H7 (cell line): ENCODE measurements around the gene RAPSN. TPM values are rescaled to one million over a fixed set of nuclear protein-coding genes. Genes with fewer than 3 reads are reported as not detected.

Experiments used
- DNase-seq: peaks from one replicate; pipeline ENCODE4 v3.0.0; 2012
- H3K27me3 ChIP-seq: 2 replicates; pipeline ENCODE4 v1.6.0; 2011; ENCODE audit warnings: mild to moderate bottlenecking, low read length; ENCODE audit not compliant: control insufficient read depth, insufficient read depth
- H3K36me3 ChIP-seq: replicated peaks from 2 replicates; pipeline ENCODE4 v1.5.1; 2011; ENCODE audit warnings: low read length; ENCODE audit not compliant: control insufficient read depth, insufficient read depth
- H3K4me3 ChIP-seq: 2 replicates; pipeline ENCODE4 v1.5.1; 2011; ENCODE audit warnings: low read depth, mild to moderate bottlenecking, control low read depth, low read length, moderate library complexity; ENCODE audit not compliant: insufficient read depth
- total RNA-seq: library from RNA; depleted of rRNA; stranded (reverse); fragments of >200 nt; shearing (Covaris generic); gene quantifications from 2 replicates; pipeline ENCODE4 v1.2.3, GENCODE V29; 2014

Gene RAPSN
- total RNA-seq, 1 experiment from 2014 or later, result 0.42 TPM

- Histone ChIP-seq H3K27me3 (no peaks in the 10 kb centered on the region), H3K4me3 (no peak overlapping the region), H3K36me3 (no peaks in the 10 kb centered on the region)
- no peak for DNase-seq
Observed at GRCh38 chr11:47431356-47432083, 17.4 kb downstream of the RAPSN start.

GRCh38 chr11:47430524-47430923 lies 18.4 kb downstream of the RAPSN start:
- no peak for DNase-seq
- no peak overlapping the region for H3K4me3 ChIP-seq

GRCh38 chr11:47426062-47426956 lies 22.6 kb downstream of the RAPSN start, which contains the start of gene PSMC3:
Gene PSMC3 (minus strand): TSS chr11:47426439. CDS start chr11:47426279, 160 bp downstream.
- peak within 1 kb of the TSS; percentile 85 for H3K4me3 ChIP-seq
- H3K27me3 ChIP-seq, result no peaks in the 10 kb centered on the region
- peak; percentile 99 for DNase-seq
- H3K36me3 ChIP-seq, result peaks cover 31% of the 10 kb centered on the region

More at GRCh38 chr11:47430524-47430923, 18.4 kb downstream of the RAPSN start:
- Histone ChIP-seq H3K36me3 (no peaks in the 10 kb centered on the region), H3K27me3 (no peaks in the 10 kb centered on the region)

GRCh38 chr11:47425611-47426010 lies 23.3 kb downstream of the RAPSN start:
- DNase-seq, result peak; percentile 56
- peaks cover 35% of the 10 kb centered on the region for H3K36me3 ChIP-seq
- no peaks in the 10 kb centered on the region for H3K27me3 ChIP-seq

GRCh38 chr11:47418454-47419259 lies 30.3 kb downstream of the RAPSN start:
- DNase-seq, result no peak
- Histone ChIP-seq H3K4me3 (no peak overlapping the region), H3K27me3 (no peaks in the 10 kb centered on the region), H3K36me3 (peaks cover 38% of the 10 kb centered on the region)

More at GRCh38 chr11:47425611-47426010, 23.3 kb downstream of the RAPSN start:
- peak overlapping the region; percentile 85 for H3K4me3 ChIP-seq

- Histone ChIP-seq H3K4me3 (no peak overlapping the region), H3K27me3 (no peaks in the 10 kb centered on the region), H3K36me3 (peaks cover 35% of the 10 kb centered on the region)
- DNase-seq, result no peak
Observed at GRCh38 chr11:47417712-47418111, 31.2 kb downstream of the RAPSN start.

- peak; percentile 77 for DNase-seq
- Histone ChIP-seq H3K36me3 (peaks cover 25% of the 10 kb centered on the region), H3K4me3 (no peak overlapping the region), H3K27me3 (no peaks in the 10 kb centered on the region)
Observed at GRCh38 chr11:47415949-47416472, 32.9 kb downstream of the RAPSN start.

GRCh38 chr11:47415091-47415854 lies 33.7 kb downstream of the RAPSN start:
- H3K36me3 ChIP-seq, result peaks cover 19% of the 10 kb centered on the region
- H3K27me3 ChIP-seq, result no peaks in the 10 kb centered on the region
- no peak overlapping the region for H3K4me3 ChIP-seq
- no peak for DNase-seq

GRCh38 chr11:47414685-47415070 lies 34.3 kb downstream of the RAPSN start:
- peaks cover 14% of the 10 kb centered on the region for H3K36me3 ChIP-seq
- no peak overlapping the region for H3K4me3 ChIP-seq
- H3K27me3 ChIP-seq, result no peaks in the 10 kb centered on the region
- DNase-seq, result no peak

GRCh38 chr11:47413908-47414684 lies 34.8 kb downstream of the RAPSN start:
- no peak for DNase-seq
- Histone ChIP-seq H3K36me3 (peaks cover 12% of the 10 kb centered on the region), H3K27me3 (no peaks in the 10 kb centered on the region), H3K4me3 (no peak overlapping the region)

- no peak for DNase-seq
- Histone ChIP-seq H3K4me3 (no peak overlapping the region), H3K27me3 (no peaks in the 10 kb centered on the region), H3K36me3 (peaks cover 5% of the 10 kb centered on the region)
Observed at GRCh38 chr11:47413351-47413750, 35.6 kb downstream of the RAPSN start.

GRCh38 chr11:47411884-47412746 lies 36.8 kb downstream of the RAPSN start:
- Histone ChIP-seq H3K36me3 (peaks cover 3% of the 10 kb centered on the region), H3K27me3 (no peaks in the 10 kb centered on the region), H3K4me3 (no peak overlapping the region)
- peak; percentile 94 for DNase-seq
